OCI-LY1 (cell line): ENCODE measurements around the gene USP17L21.
"Not testable (repeated sequence)": the region's sequence is repeated elsewhere in the genome, so short reads cannot be mapped to it uniquely, and the experiment has no call there.

Experiments
- H2AFZ ChIP-seq: fragments of 200-600 bp; sonication (generic), shearing (Covaris generic); 2 replicates; pipeline ENCODE4 v1.6.0; 2014; ENCODE audit warnings: antibody characterized with exemption, mild to moderate bottlenecking, low read length
- H3F3A ChIP-seq: fragments of 200-600 bp; sonication (generic), shearing (Covaris generic); 2 replicates; pipeline ENCODE4 v1.6.0; 2014; ENCODE audit warnings: mild to moderate bottlenecking, antibody characterized with exemption, low read length, moderate library complexity; ENCODE audit not compliant: insufficient read depth
- H3K27ac ChIP-seq: fragments of 200-600 bp; sonication (generic); 2 replicates; pipeline ENCODE4 v1.5.1; 2014; ENCODE audit warnings: low read length, mixed run types, mild to moderate bottlenecking, low read depth; ENCODE audit not compliant: poor library complexity, severe bottlenecking
- H3K27me3 ChIP-seq: fragments of 200-600 bp; sonication (generic); 2 replicates; pipeline ENCODE4 v1.6.0; 2014; ENCODE audit warnings: antibody characterized with exemption, mild to moderate bottlenecking, low read length, moderate library complexity; ENCODE audit not compliant: insufficient read depth
- H3K36me3 ChIP-seq: fragments of 200-600 bp; sonication (generic); 2 replicates; pipeline ENCODE4 v1.6.1; 2014; ENCODE audit warnings: mild to moderate bottlenecking, antibody characterized with exemption, low read length, moderate library complexity, mixed read lengths; ENCODE audit not compliant: insufficient read depth
- H3K4me1 ChIP-seq: fragments of 200-600 bp; sonication (generic); 2 replicates; pipeline ENCODE4 v1.5.1; 2014; ENCODE audit warnings: mild to moderate bottlenecking, low read length, moderate library complexity; ENCODE audit not compliant: insufficient read depth, severe bottlenecking
- H3K4me2 ChIP-seq: fragments of 200-600 bp; sonication (generic), shearing (Covaris generic); 2 replicates; pipeline ENCODE4 v1.6.1; 2014; ENCODE audit warnings: low read length
- H3K4me3 ChIP-seq: fragments of 200-600 bp; sonication (generic); 2 replicates; pipeline ENCODE4 v1.5.1; 2014; ENCODE audit warnings: low read length, low read depth, mild to moderate bottlenecking, mixed read lengths; ENCODE audit not compliant: poor library complexity, severe bottlenecking
- H3K79me2 ChIP-seq: fragments of 200-600 bp; shearing (Covaris generic); 2 replicates; pipeline ENCODE4 v1.6.1; 2016; ENCODE audit warnings: mixed run types, low read length, mixed read lengths; ENCODE audit not compliant: insufficient read depth
- H3K9ac ChIP-seq: fragments of 200-600 bp; sonication (generic), shearing (Covaris generic); 2 replicates; pipeline ENCODE4 v1.6.1; 2014; ENCODE audit warnings: mild to moderate bottlenecking, low read length, mixed read lengths
- H3K9me2 ChIP-seq: fragments of 200-600 bp; sonication (generic), shearing (Covaris generic); 2 replicates; pipeline ENCODE4 v1.6.1; 2014; ENCODE audit warnings: low read depth, mild to moderate bottlenecking, low read length, mixed read lengths
- H3K9me3 ChIP-seq: fragments of 200-600 bp; shearing (Covaris generic); 2 replicates; pipeline ENCODE4 v1.6.1; 2014; ENCODE audit warnings: low read length, mixed read lengths
- H4K20me1 ChIP-seq: fragments of 200-600 bp; sonication (generic), shearing (Covaris generic); 2 replicates; pipeline ENCODE4 v1.6.0; 2016; ENCODE audit warnings: mild to moderate bottlenecking, low read length; ENCODE audit not compliant: insufficient read depth

The USP17L21 gene

DNA sequence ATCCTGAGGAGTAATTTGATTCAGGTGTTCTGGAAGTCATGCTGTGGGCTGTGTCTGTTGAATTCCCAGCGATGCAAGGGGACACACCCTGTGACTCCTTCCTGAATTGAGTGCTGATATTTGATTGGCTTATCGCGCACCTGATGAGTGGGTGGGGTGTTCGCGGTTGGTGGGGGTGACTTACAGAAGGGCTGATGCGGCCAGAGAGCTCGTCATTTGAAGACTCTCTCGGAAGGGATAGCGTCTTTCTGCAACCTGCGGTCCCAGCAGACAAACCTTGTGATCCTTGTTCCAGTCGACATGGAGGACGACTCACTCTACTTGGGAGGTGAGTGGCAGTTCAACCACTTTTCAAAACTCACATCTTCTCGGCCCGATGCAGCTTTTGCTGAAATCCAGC is 19.1 kb upstream of the USP17L21 start, which contains the start of gene USP17L17:
Gene USP17L17 (plus strand): TSS at position 301 of the 400 bp plus-strand sequence. CDS start 0 bp downstream, at position 301.
- H3K4me3 ChIP-seq, H3K4me2 ChIP-seq, H3K79me2 ChIP-seq, H3K27ac ChIP-seq, H3F3A ChIP-seq, H3K9me3 ChIP-seq, H3K9me2 ChIP-seq, H3K27me3 ChIP-seq, H3K4me1 ChIP-seq, H3K9ac ChIP-seq, H3K36me3 ChIP-seq, H2AFZ ChIP-seq, H4K20me1 ChIP-seq: not testable (repeated sequence)

DNA sequence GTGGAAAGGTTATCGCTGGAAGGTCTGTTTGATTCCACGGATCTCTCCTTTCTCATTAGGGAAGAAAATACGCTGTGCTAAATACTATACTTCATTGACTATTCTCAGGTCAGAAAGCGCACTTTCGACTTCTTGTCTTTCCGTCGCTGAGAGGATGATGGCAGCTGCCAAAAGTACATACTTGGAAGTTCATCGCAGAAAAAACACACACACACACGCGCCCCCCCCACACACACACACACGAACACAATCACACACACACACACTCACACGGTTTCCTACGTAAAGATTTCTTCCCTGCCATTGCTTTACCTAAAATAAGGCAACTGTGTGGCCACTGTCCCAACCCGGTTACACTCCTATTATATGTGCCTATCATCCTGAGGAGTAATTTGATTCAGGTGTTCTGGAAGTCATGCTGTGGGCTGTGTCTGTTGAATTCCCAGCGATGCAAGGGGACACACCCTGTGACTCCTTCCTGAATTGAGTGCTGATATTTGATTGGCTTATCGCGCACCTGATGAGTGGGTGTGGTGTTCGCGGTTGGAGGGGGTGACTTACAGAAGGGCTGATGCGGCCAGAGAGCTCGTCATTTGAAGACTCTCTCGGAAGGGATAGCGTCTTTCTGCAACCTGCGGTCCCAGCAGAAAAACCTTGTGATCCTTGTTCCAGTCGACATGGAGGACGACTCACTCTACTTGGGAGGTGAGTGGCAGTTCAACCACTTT is 14.6 kb upstream of the USP17L21 start, which contains the start of gene USP17L18:
Gene USP17L18 (plus strand): TSS at position 678 of the 728 bp plus-strand sequence. CDS start 0 bp downstream, at position 678.
- H3K79me2 ChIP-seq, H3K9me2 ChIP-seq, H3K36me3 ChIP-seq, H4K20me1 ChIP-seq, H3K4me3 ChIP-seq, H3K4me1 ChIP-seq, H3K4me2 ChIP-seq, H3K9me3 ChIP-seq, H3F3A ChIP-seq, H3K27ac ChIP-seq, H2AFZ ChIP-seq, H3K9ac ChIP-seq, H3K27me3 ChIP-seq: not testable (repeated sequence)

DNA sequence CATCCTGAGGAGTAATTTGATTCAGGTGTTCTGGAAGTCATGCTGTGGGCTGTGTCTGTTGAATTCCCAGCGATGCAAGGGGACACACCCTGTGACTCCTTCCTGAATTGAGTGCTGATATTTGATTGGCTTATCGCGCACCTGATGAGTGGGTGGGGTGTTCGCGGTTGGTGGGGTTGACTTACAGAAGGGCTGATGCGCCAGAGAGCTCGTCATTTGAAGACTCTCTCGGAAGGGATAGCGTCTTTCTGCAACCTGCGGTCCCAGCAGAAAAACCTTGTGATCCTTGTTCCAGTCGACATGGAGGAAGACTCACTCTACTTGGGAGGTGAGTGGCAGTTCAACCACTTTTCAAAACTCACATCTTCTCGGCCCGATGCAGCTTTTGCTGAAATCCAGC is 9.6 kb upstream of the USP17L21 start, which contains the start of gene USP17L19:
Gene USP17L19 (plus strand): TSS at position 301 of the 400 bp plus-strand sequence. CDS start 0 bp downstream, at position 301.
- H3K79me2 ChIP-seq, H3K36me3 ChIP-seq, H2AFZ ChIP-seq, H3K4me3 ChIP-seq, H3K9me2 ChIP-seq, H4K20me1 ChIP-seq, H3K4me1 ChIP-seq, H3K9ac ChIP-seq, H3K4me2 ChIP-seq, H3K27me3 ChIP-seq, H3F3A ChIP-seq, H3K9me3 ChIP-seq, H3K27ac ChIP-seq: not testable (repeated sequence)

DNA sequence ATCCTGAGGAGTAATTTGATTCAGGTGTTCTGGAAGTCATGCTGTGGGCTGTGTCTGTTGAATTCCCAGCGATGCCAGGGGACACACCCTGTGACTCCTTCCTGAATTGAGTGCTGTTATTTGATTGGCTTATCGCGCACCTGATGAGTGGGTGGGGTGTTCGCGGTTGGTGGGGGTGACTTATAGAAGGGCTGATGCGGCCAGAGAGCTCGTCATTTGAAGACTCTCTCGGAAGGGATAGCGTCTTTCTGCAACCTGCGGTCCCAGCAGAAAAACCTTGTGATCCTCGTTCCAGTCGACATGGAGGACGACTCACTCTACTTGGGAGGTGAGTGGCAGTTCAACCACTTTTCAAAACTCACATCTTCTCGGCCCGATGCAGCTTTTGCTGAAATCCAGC is 4.8 kb upstream of the USP17L21 start, which contains the start of gene USP17L20:
Gene USP17L20 (plus strand): TSS at position 301 of the 400 bp plus-strand sequence. CDS start 0 bp downstream, at position 301.
- not testable (repeated sequence) for H3K9me3 ChIP-seq, H3K4me3 ChIP-seq, H3K4me1 ChIP-seq, H3F3A ChIP-seq, H3K27ac ChIP-seq, H4K20me1 ChIP-seq, H3K79me2 ChIP-seq, H3K9ac ChIP-seq, H3K36me3 ChIP-seq, H3K4me2 ChIP-seq, H3K9me2 ChIP-seq, H3K27me3 ChIP-seq, H2AFZ ChIP-seq

DNA sequence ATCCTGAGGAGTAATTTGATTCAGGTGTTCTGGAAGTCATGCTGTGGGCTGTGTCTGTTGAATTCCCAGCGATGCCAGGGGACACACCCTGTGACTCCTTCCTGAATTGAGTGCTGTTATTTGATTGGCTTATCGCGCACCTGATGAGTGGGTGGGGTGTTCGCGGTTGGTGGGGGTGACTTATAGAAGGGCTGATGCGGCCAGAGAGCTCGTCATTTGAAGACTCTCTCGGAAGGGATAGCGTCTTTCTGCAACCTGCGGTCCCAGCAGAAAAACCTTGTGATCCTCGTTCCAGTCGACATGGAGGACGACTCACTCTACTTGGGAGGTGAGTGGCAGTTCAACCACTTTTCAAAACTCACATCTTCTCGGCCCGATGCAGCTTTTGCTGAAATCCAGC is 4.6 kb downstream of the USP17L21 start, which contains the start of gene USP17L22:
Gene USP17L22 (plus strand): TSS at position 301 of the 400 bp plus-strand sequence. CDS start 0 bp downstream, at position 301.
- not testable (repeated sequence) for H3K27ac ChIP-seq

DNA sequence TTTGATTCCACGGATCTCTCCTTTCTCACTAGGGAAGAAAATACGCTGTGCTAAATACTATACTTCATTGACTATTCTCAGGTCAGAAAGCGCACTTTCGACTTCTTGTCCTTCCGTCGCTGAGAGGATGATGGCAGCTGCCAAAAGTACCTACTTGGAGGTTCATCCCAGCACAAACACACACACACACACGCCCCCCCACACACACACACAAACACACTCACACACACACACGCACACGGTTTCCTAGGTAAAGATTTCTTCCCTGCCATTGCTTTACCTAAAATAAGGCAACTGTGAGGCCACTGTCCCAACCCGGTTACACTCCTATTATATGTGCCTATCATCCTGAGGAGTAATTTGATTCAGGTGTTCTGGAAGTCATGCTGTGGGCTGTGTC is 9.0 kb downstream of the USP17L21 start:
- not testable (repeated sequence) for H3K9me2 ChIP-seq

More for the DNA sequence above, 4.6 kb downstream of the USP17L21 start, which contains the start of gene USP17L22:
- not testable (repeated sequence) for H3F3A ChIP-seq, H3K27me3 ChIP-seq, H4K20me1 ChIP-seq, H3K9me2 ChIP-seq, H3K4me1 ChIP-seq, H3K4me2 ChIP-seq, H3K4me3 ChIP-seq, H3K9ac ChIP-seq, H3K79me2 ChIP-seq, H3K9me3 ChIP-seq, H3K36me3 ChIP-seq, H2AFZ ChIP-seq

More for the DNA sequence above, 9.0 kb downstream of the USP17L21 start:
- H4K20me1 ChIP-seq, H3K9me3 ChIP-seq, H3F3A ChIP-seq, H3K27ac ChIP-seq, H3K4me2 ChIP-seq, H3K4me3 ChIP-seq, H3K9ac ChIP-seq, H3K36me3 ChIP-seq, H3K4me1 ChIP-seq, H3K79me2 ChIP-seq, H3K27me3 ChIP-seq, H2AFZ ChIP-seq: not testable (repeated sequence)
